ENCODE data around the gene SAMD10. TPM values are rescaled to one million over a fixed set of nuclear protein-coding genes. Genes with fewer than 3 reads are reported as not detected.

SAMD10 gene
- polyA plus RNA-seq, 3 donors, result 0.34 to 2.4 (median 0.67) TPM

GRCh38 chr20:63924241-63924640, 55.2 kb downstream of the SAMD10 start:
- no peaks in the 10 kb centered on the region for H3K27me3 ChIP-seq (ENCODE audit: control insufficient read depth in 2 of 2, insufficient read depth in 2 of 2, low read length in 2 of 2)
- no peak overlapping the region for H2AFZ ChIP-seq (ENCODE audit: insufficient read depth, low read depth, low read length, poor library complexity, severe bottlenecking)
- H3K27ac Mint-ChIP-seq, result peak overlapping the region in 3 of 7 donors; percentile 38 to 55 (median 51)
- no peak for DNase-seq
- no peaks in the 10 kb centered on the region for H3K9me3 ChIP-seq (replicated peaks in 1 of 2; ENCODE audit: control insufficient read depth in 1 of 2, insufficient read depth in 1 of 2, low read length in 2 of 2)
- peaks cover 46 to 90% of the 10 kb centered on the region in 2 donors for H3K36me3 ChIP-seq (replicated peaks in 1 of 2; ENCODE audit: control insufficient read depth in 1 of 2, insufficient read depth in 2 of 2, low read length in 2 of 2)
- H3K4me2 ChIP-seq (replicated peaks; ENCODE audit: extremely low read depth, low read length, poor library complexity, severe bottlenecking), result no peak overlapping the region
- no peak overlapping the region for H3K9ac ChIP-seq (ENCODE audit: insufficient read depth, low read length, poor library complexity, severe bottlenecking)
- peak overlapping the region in 1 of 2 donors; percentile 37 for H3K27ac ChIP-seq (ENCODE audit: low read depth in 1 of 2, low read length in 2 of 2)
- H3K4me1 Mint-ChIP-seq, result no peaks in the 10 kb centered on the region
- H3K9me3 Mint-ChIP-seq, result no peaks in the 10 kb centered on the region
- no peak overlapping the region for H3K4me3 Mint-ChIP-seq
- peaks cover 96% of the 10 kb centered on the region for H4K20me1 ChIP-seq (ENCODE audit: insufficient read depth, low read length)
- H3K79me2 ChIP-seq (ENCODE audit: insufficient read depth, low read length), result peaks cover 95% of the 10 kb centered on the region
- no peaks in the 10 kb centered on the region for H3K4me1 ChIP-seq (ENCODE audit: control insufficient read depth in 1 of 2, insufficient read depth in 2 of 2, low read length in 2 of 2)
- H3K4me3 ChIP-seq (replicated peaks in 1 of 3; ENCODE audit: low read depth in 2 of 3, low read length in 3 of 3), result no peak overlapping the region
- H3K36me3 Mint-ChIP-seq, result peaks cover 44 to 84% of the 10 kb centered on the region in 2 donors
- intact Hi-C loops (cut with micrococcal nuclease), result no loop called here
- WGBS (ENCODE audit: insufficient coverage), result 59% methylated on average over 3 of the region's 9 CpGs
- no peak for TF ChIP-seq CTCF (IDR thresholded peaks at IDR 0.05)
- no peaks in the 10 kb centered on the region for H3K27me3 Mint-ChIP-seq (ENCODE audit: low read depth in 3 of 3)

Small RNA genes within 50 kb of the gene (small RNA-seq; reads per million reads assigned to genes)
- not detected for gene MIR647 (ENCODE audit: insufficient read length, low read depth)

Other genes starting within 250 kb of the SAMD10 start
- 1 to 10 TPM in 1 of 3 donors, under 1 TPM in 2; 0.39 to 8.8 (median 0.62) TPM for gene LIME1, start 243.0 kb downstream of the SAMD10 start, polyA plus RNA-seq
- gene SLC2A4RG, start 239.9 kb downstream of the SAMD10 start, polyA plus RNA-seq, result 10 to 100 TPM in 1 of 3 donors, 1 to 10 TPM in 1, under 1 TPM in 1; 0.46 to 21.0 (median 1.5) TPM
- gene ZBTB46, start 148.4 kb downstream of the SAMD10 start, polyA plus RNA-seq, result 1 to 10 TPM in 1 of 3 donors, under 1 TPM in 2; 0.07 to 2.3 (median 0.37) TPM
- gene ABHD16B, start 118.1 kb downstream of the SAMD10 start, polyA plus RNA-seq, result not detected
- 100 to 1,000 TPM; 137 to 167 (median 144) TPM for gene TPD52L2, start 114.4 kb downstream of the SAMD10 start, polyA plus RNA-seq
- 10 to 100 TPM in 1 of 3 donors, 1 to 10 TPM in 2; 5.9 to 44.4 (median 7.4) TPM for gene DNAJC5, start 84.5 kb downstream of the SAMD10 start, polyA plus RNA-seq
- gene UCKL1, start 23.2 kb downstream of the SAMD10 start, polyA plus RNA-seq, result 10 to 100 TPM; 10.9 to 65.8 (median 14.5) TPM
- 1 to 10 TPM in 1 of 3 donors, under 1 TPM in 1, not detected in 1; 0.10 to 2.6 TPM for gene ZNF512B, start 9.7 kb downstream of the SAMD10 start, polyA plus RNA-seq
- gene PRPF6, start 1.5 kb upstream of the SAMD10 start, polyA plus RNA-seq, result 10 to 100 TPM; 29.1 to 47.7 (median 34.5) TPM
- under 1 TPM in 1 of 3 donors, not detected in 2; 0.20 TPM for gene C20orf204, start 56.5 kb upstream of the SAMD10 start, polyA plus RNA-seq
- not detected for gene SOX18, start 70.0 kb upstream of the SAMD10 start, polyA plus RNA-seq
- gene TCEA2, start 83.6 kb upstream of the SAMD10 start, polyA plus RNA-seq, result 10 to 100 TPM; 15.7 to 24.3 (median 16.0) TPM
- 100 to 1,000 TPM; 235 to 280 (median 244) TPM for gene RGS19, start 99.9 kb upstream of the SAMD10 start, polyA plus RNA-seq
- 1 to 10 TPM; 7.0 to 9.0 (median 8.8) TPM for gene OPRL1, start 100.4 kb upstream of the SAMD10 start, polyA plus RNA-seq
- under 1 TPM; 0.61 to 0.86 (median 0.64) TPM for gene LKAAEAR1, start 104.8 kb upstream of the SAMD10 start, polyA plus RNA-seq
- not detected for gene NPBWR2, start 127.9 kb upstream of the SAMD10 start, polyA plus RNA-seq
- not detected for gene MYT1, start 184.8 kb upstream of the SAMD10 start, polyA plus RNA-seq